GM12801 (cell line): Measurements from ENCODE around the gene KIRREL1.

Experiments used
- TF ChIP-seq, protein P1 (sequence below): IDR thresholded peaks from one replicate; pipeline ENCODE4 v1.5.1; 2011; ENCODE audit warnings: control low read depth; ENCODE audit not compliant: insufficient read length; ENCODE audit errors: extremely low read depth

The KIRREL1 gene

DNA sequence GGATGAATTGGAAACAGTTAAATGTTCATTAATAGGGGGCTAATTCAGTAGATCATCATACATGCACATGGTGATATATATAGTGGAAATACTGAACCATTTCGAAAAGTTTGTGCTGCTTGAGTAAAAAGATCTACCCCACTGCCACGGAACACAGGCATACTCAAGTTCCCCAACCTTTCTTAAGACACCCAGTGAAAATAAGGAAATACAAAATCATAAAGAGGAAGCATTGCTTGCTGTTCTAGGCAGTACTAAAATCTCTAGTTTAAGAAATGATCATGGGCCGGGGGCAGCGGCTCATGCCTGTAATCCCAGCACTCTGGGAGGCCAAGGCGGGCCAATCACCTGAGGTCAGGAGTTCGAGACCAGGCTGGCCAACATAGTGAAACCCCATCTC is 37.6 kb upstream of the KIRREL1 start:
- TF ChIP-seq, protein P1, sequence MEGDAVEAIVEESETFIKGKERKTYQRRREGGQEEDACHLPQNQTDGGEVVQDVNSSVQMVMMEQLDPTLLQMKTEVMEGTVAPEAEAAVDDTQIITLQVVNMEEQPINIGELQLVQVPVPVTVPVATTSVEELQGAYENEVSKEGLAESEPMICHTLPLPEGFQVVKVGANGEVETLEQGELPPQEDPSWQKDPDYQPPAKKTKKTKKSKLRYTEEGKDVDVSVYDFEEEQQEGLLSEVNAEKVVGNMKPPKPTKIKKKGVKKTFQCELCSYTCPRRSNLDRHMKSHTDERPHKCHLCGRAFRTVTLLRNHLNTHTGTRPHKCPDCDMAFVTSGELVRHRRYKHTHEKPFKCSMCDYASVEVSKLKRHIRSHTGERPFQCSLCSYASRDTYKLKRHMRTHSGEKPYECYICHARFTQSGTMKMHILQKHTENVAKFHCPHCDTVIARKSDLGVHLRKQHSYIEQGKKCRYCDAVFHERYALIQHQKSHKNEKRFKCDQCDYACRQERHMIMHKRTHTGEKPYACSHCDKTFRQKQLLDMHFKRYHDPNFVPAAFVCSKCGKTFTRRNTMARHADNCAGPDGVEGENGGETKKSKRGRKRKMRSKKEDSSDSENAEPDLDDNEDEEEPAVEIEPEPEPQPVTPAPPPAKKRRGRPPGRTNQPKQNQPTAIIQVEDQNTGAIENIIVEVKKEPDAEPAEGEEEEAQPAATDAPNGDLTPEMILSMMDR = no peak

DNA sequence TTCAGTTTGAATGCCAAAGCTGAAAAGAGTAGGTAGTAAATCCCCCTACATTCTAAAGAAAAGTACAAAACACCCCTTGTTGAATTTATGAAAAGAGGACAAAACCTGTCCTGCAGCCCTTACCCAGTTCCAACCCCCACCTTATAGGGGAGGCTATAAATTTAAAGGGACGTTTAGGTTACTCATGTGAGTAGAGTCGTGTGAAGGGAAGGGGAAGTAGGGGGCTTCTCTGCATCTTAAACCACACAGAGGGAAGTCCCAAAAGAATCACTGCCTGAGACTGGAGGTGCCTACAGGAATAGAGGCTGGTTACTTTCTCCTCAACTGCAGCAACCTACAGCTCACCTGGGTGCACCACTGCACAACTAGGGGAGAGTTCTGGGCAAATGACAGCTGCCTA is 36.7 kb upstream of the KIRREL1 start:
- TF ChIP-seq, protein P1 = no peak

DNA sequence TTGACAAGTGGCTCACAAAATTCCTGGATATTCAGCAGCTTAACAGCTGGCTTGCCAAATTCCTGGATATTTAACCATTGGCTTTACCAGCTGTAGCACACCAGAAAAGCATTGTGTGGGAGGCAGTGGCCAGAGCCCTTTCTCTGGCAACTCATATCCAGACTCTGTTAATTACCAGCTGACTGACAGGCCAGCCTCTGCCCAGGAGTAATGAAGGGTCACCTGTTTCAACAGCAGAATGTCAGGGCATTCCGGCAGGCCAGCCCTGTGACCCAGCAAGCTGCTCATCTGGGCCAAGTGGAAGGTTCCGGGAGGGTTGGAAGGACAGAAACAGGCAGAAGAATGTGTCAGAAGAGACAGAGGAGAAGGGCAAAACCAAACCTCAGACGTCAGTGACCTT is 35.2 kb upstream of the KIRREL1 start:
- TF ChIP-seq, protein P1 = no peak

DNA sequence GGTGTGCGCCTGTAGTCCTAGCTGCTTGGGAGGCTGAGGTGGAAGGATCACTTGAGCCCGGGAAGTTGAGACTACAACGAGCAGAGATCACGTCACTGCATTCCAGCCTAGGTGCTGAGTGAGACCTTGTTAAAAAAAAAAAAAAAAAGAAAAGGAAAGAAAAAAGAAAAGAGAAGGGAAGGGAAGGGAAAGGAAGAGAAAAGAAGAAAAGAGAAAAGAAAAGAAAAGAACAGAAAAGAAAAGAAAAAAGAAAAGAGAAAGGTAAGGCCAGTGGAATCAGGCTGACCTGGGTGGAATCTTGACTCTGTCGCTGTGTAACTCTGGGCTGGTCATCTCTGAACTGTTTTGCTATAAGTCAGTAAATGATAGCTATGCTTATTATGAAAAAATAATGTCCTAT is 33.7 kb upstream of the KIRREL1 start:
- TF ChIP-seq, protein P1 = no peak

DNA sequence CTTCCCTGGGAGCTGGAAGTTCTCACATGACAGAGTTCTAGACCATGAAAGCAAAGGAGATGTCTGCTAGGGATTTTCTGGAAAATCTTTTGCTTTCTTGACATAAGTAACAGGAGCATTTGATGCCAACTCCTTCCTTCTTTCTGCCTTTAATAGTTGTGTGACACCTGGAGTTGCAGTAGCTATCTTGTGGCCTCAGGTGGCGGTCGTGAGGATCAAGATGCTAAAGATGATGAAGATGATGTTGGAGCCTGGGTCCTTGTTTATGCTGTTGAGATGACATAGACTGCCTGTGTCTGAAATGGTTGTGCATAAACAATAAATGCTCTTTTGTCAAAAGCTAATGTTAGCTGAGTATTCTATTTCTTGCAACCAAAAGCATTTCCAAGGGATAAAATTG is 32.7 kb upstream of the KIRREL1 start:
- TF ChIP-seq, protein P1 = no peak

DNA sequence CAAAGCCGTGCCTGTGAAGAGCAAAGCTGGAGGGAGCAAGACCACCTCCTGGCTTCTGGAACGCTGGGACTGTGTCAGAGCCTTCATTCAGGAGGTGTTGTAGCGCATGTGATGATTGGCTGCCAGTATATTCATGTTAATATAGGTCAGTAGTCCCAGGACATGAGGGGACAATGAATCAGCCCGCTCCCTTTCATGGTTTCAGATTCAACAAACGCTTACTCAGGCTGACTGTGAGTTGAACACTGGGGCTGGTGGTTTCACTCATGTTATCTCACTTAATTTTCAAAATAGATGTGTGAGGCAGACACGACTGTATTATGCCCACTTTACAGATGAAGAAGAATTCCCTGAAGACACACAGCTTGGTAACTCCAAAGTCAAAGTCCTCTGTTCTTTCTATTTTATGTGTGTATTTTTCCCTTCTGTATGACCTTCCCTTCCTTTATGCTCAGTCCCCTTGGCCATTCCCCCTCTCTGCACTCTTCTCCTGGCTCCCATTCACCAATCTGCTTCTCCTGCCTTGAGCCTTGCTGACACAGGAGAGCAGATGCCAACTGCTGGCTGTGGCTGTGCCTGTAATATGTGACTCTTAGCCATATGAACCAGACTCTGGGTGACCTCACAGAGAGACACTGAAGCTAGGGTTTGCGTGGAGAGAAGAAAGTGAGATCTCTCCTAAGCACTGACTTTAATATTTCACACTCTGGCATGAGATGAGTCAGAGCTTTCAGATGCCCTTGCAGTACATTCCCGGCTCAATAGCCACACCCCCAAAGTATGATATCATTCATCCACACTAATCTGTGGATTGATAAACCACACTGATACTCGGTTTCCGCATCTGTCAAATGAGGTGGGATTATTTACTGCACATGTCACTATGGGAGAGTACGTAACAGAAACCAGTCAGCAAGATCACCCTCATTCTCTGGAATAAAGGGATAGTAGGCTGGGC is 31.4 kb upstream of the KIRREL1 start:
- TF ChIP-seq, protein P1 = no peak

DNA sequence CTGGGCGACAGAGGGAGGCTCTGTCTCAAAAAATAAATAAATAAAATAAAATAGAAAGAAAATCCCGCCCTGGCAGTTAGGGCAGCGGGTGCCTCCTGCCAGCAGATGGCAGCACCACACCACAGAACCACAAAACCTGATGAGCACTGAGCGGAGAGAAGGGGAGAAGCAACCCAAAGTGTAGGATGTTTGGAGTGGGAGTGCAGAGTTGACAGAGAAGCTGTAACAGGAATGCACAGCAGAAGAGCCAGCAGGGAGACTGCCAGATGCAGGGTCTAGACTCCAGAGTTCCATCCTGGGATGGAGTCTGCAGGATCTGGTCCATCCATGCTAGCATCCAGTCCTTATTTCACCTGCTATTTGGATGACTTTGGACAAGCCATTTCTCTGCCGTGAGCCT is 29.7 kb upstream of the KIRREL1 start:
- TF ChIP-seq, protein P1 = no peak
